ENCODE results near the gene COX18.

The COX18 gene, protein sequence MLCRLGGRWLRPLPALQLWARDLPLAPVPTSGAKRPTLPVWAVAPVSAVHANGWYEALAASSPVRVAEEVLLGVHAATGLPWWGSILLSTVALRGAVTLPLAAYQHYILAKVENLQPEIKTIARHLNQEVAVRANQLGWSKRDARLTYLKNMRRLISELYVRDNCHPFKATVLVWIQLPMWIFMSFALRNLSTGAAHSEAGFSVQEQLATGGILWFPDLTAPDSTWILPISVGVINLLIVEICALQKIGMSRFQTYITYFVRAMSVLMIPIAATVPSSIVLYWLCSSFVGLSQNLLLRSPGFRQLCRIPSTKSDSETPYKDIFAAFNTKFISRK

GRCh38 chr4:73069338-73070073 lies at the start of gene COX18:
TSS of gene COX18 (minus strand) at chr4:73069716. CDS start at chr4:73069649, 67 bp downstream.
- DNase-seq: peak; percentile 93 to 94

- DNase-seq: no peak
Measured at GRCh38 chr4:73109493-73109892, 40.0 kb upstream of the COX18 start.

GRCh38 chr4:73104695-73105094 lies 35.2 kb upstream of the COX18 start:
- no peak for DNase-seq

DNA sequence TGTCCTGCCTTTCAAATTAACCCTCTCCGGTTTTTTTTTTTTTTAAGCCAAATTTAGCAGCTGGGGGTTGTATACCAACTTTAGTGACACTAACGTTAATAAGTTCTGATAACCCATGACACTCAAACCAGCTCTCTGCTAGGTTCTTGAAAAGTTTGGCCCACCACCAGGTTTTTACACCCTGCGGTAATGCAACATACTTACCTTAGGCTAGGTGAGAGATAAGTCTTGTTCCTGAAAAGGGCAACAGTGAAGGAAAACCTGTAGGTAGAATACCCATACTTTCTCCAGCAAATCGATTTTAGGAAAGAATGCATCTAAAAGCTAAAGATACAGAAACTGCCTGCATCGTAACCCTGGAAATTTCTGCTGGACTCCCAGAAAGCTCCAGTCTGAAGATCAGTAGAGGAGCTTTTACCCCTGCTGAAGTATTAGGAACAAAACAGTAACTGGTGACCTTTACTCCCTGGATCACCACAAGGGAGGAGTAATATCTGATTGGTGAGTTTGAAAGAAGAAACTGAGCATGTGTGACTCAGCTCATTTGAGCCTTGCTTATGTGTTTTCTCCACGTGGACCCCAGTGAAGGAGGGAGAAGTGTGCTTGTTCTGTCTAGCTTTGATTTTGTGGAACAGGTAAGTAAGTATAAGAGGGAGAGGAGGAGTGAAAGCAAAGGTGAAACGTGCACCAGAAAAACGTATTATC lies 34.4 kb upstream of the COX18 start:
- no peak for DNase-seq

DNA sequence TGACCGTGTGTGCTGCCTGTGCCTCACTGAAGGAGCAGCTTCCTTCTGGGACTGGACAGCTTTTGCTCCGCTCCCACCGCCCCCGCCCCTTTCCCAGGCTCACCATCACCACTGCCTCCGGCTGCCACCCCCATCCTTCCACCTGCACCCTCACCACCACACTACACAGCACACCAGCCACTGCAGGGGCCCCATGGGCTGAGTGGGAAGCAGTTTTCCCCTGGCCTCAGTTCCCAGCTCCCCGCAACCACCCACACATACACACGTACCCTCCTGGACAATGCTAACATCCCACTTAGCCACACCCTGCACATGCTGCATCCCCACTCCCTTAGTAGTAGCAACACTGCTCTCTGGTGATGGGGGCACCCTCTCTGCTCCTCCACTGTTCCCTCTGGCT lies 29.6 kb upstream of the COX18 start:
- no peak for DNase-seq

- DNase-seq: no peak
Measured at GRCh38 chr4:73098713-73099112, 29.2 kb upstream of the COX18 start.

DNA sequence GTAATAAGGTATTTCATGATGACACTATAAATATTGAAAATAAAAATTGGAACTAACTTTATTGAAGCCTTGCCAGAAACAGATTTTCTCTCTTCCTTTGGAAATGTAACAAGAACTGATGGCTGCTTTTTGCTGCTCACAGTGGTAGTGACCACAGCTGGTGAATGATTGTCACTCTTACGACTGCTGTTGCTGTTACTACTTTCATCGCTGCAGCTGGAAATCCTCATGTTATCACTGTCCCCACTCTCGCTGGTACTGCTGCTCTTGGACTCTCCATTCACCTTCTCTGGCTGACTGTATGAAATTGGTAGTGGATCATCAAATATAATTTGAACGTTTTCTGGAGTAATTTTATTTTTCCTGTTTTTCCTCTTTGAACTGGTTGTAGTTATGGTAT lies 28.5 kb upstream of the COX18 start:
- DNase-seq: no peak

GRCh38 chr4:73092868-73093267 lies 23.4 kb upstream of the COX18 start:
- DNase-seq: no peak

DNA sequence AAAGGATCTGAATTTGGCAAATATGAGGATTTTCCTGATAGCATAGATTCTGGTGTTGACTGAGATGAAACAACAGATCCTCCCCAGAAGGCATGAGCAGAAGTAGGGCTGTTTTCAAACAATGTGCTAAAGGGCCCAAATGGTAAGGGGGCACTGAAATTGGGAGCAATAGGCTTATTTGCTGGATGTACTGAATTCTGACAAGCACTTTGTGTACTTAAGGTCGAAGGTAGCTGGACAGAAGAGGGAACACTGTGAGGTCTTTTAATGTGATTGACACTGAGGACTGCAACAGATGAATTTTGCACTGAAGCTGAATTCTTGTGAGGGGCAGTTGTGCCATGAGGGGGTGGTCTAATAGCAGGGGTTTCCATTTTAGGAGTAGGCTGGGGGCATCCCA lies 21.2 kb upstream of the COX18 start:
- DNase-seq: no peak

DNA sequence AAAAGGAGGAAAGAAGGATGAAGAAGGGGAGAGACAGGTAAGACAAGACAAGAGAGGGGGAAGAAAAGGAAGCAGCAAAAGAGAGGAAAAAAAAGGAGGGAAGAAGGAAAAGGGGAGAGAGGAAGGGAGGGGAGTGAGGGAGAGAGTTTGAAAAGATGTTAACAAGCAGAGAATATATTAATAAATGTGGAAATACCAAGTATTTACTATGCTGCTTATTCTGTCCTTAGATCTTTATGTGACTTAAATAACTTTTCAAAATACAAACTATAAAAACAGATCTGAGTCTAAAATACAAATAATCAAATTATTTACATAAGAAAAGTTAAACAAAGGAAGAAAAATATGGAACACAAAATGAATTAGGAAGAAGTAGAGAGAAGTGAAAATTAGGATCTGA lies 18.4 kb upstream of the COX18 start:
- no peak for DNase-seq

GRCh38 chr4:73086095-73086868 lies 16.8 kb upstream of the COX18 start:
- no peak for DNase-seq

DNA sequence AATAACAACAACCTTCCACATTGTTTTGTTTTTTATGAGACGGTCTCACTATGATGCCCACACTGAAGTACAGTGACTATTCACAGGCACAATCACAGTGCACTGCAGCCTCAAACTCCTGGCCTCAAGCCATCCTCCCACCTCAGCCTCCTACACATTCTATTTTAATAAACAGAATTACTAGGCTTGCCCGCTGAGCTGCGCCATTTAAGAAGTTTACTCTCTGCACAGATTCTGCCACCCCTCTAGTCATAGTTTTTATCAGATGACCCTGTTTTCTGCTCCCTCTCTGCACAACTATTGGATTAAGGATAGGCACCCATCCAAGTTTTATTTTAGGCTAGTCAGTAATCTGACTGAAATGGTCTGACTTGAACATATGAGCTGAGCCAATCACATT lies 11.3 kb upstream of the COX18 start:
- DNase-seq: no peak

DNA sequence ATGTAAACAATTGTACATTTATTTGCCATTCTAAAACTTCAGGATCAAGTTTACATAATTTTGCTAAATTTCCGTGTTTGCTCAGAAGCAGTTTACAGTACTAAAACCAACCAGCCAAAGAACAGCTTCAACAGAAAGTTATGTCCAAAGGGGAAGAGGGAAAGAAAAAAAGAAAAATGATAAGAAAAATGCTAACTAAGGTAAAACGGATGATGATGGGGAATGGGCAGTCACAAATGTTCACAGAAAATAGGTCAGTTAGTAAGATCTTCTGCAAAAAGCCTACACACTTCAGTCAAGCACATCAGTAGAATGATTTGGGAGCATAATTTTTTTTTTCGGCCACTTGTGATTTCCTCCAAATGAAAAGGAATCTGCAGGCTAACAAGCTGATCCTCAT lies 6.3 kb upstream of the COX18 start:
- DNase-seq: no peak

DNA sequence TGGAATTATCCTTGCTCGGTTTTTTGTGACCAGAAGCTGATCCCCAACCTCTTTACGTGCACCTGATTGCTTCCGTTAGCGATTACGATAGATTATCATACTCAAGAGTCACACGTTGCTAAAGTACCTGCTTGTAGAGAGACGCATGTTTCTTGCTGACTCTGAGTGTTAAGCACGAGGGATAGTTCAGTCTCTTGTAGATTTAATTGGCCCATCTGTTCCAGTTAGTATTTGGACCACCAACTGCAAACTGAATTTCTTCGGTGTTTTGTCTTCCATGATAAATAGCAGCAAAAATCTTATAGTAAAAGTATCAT lies 516 bp upstream of the COX18 start:
- DNase-seq: no peak

DNA sequence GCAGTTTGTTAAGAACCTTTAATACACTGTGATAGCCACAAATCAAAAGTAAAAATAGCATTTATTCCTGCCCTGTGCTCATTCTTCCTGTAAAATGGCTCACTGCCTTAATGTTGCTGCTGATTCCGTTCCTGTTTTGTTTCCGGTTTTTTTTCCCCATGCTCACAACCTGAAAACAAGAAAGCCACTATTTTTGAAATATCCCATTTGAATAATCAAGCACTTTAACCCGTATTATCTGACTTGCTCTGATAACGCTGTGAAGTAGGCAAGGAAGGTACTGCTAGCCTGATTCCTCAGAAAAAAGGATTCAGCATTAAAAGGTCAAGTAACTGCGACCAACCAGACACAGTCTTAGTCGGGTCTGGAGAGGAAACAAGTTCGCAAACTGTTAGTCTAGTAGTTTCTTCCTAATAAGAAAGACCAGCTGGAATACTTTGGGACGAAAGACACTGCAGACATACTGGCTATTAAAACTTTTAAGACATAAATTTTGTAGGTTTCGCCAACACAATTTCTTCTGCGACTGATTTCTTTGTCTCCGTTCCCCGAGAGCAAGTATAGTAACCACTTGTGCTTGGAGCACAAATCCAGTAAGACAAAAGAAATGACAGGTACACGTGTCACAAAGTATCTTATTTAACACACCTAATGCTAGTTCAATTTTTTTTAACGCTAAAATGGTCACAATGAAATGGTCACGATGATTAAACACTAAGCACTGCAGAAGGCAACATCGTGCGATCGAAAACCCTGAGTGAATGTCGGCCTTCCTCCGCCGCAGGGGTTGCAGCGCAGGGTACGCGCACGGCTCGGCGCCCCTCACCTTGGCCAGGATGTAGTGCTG lies 802 bp downstream of the COX18 start:
- no peak for DNase-seq

DNA sequence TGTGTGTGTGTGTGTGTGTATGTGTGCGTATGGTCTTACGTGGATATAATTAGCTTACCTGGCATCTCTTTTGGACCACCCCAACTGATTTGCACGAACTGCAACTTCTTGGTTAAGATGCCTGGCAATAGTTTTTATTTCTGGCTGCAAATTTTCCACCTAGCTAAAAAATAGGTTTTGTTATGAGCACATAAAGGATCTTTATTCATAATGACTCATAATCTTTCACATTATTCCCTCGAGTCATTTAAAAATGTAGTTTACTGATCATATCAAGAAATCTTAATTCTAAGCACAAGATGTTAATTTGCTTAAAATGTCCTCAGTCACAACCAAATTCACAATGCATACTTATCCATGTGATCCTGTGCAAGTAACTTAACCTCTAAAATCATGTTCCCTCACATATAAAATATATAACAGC lies 1.5 kb downstream of the COX18 start:
- DNase-seq: peak; percentile 33 to 56

DNA sequence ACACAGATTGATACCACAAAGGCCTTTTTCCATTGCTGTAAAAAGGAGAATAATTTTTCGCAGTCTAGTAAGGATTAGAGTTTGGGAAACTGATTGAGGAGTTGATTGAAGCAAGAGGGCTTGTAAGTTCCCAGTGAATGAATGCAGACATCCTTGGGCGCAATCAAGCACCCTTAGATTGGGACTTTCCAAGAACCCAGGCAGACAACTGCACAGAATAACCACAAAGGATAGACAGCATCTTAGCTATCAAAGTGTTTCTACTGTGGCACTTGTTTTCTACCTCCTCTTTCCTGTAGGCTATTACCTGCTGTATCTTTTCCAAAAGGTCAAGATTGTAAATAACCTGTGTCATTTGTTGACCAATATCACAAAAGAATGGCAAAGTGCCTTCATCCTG lies 2.6 kb downstream of the COX18 start:
- no peak for DNase-seq

- DNase-seq: no peak
Measured at GRCh38 chr4:73066445-73066844, 3.1 kb downstream of the COX18 start.

DNA sequence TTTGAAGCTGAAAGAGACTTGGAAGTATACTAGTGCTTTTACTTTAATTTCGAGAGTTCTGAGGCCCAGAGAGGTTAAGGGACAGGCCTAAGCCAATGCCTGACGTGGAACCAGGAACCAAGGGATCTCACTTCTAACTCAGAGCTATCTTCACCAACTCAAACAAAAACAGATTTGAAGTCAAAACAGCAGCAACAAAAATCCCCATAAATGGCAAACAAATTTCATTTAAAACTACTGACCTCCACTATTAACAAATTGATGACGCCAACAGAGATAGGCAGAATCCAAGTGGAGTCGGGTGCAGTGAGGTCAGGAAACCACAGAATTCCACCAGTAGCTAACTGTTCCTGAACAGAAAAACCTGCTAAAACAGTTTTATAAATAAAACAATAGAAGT lies 5.0 kb downstream of the COX18 start:
- DNase-seq: no peak

- DNase-seq: no peak
Measured at GRCh38 chr4:73055241-73055897, 14.1 kb downstream of the COX18 start.

- no peak for DNase-seq
Measured at GRCh38 chr4:73053974-73054480, 15.5 kb downstream of the COX18 start.

- no peak for DNase-seq
Measured at GRCh38 chr4:73053076-73053475, 16.4 kb downstream of the COX18 start.

Measured in stimulated activated CD4-positive, alpha-beta T cell treated with anti-CD3 and anti-CD28 coated beads, Interleukin-2, amount 100 ng/mL, for 24 hours (primary cell).